Adrenal gland (tissue), 5 donors: ENCODE data around the gene PTCHD1.

Experiments
- POLR2A ChIP-seq, 2 donors: fragments of 450-650 bp; IDR thresholded peaks; one replicate each; pipeline ENCODE4 v1.6.1; 2017; ENCODE audit warnings: antibody characterized with exemption in 2 of 2, mild to moderate bottlenecking in 2 of 2, moderate library complexity in 1 of 2
- TF ChIP-seq, protein P1 (sequence below), 6 experiments: fragments of 450-650 bp in 4 of 6; fragments of 200-600 bp in 2 of 6; sonication (generic) in 1 of 6; IDR thresholded peaks; 1 replicate in 5 of 6; 2 replicates in 1 of 6; pipeline versions ENCODE4 v1.5.1 to v1.8.0; 2016 to 2021; ENCODE audit warnings: antibody characterized with exemption in 6 of 6, mild to moderate bottlenecking in 2 of 6, moderate library complexity in 1 of 6
- donor health status: DM: no; HTN: no; CAD: no.

GRCh38 chrX:23380581-23380980 is 45.9 kb downstream of the PTCHD1 start:
- TF ChIP-seq POLR2A (IDR thresholded peaks at IDR 0.05): no peak
- TF ChIP-seq, protein P1, sequence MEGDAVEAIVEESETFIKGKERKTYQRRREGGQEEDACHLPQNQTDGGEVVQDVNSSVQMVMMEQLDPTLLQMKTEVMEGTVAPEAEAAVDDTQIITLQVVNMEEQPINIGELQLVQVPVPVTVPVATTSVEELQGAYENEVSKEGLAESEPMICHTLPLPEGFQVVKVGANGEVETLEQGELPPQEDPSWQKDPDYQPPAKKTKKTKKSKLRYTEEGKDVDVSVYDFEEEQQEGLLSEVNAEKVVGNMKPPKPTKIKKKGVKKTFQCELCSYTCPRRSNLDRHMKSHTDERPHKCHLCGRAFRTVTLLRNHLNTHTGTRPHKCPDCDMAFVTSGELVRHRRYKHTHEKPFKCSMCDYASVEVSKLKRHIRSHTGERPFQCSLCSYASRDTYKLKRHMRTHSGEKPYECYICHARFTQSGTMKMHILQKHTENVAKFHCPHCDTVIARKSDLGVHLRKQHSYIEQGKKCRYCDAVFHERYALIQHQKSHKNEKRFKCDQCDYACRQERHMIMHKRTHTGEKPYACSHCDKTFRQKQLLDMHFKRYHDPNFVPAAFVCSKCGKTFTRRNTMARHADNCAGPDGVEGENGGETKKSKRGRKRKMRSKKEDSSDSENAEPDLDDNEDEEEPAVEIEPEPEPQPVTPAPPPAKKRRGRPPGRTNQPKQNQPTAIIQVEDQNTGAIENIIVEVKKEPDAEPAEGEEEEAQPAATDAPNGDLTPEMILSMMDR (IDR thresholded peaks at IDR 0.05): no peak
